Caco-2 (cell line): Measurements from ENCODE around the gene DNAJC8. TPM values are rescaled to one million over a fixed set of nuclear protein-coding genes. Genes with fewer than 3 reads are reported as not detected.

Source experiments
- BruUV-seq: library from RNA; stranded (reverse); fragments of 400-500 nt; replicated peaks from 2 replicates; lab custom pipeline; 2021; lab: Mats Ljungman, UMichigan
- CTCF ChIA-PET: fragments of 300-600 bp; sonication (Branson Sonifier 250); formaldehyde crosslinking; loops from one replicate; lab custom pipeline; 2022; ENCODE audit warnings: antibody characterized with exemption; lab: Charles Lee
- POLR2A ChIA-PET: fragments of 300-600 bp; sonication (Branson Sonifier 250); formaldehyde crosslinking; loops from one replicate; lab custom pipeline; 2022; ENCODE audit warnings: antibody characterized with exemption; lab: Charles Lee
- DNase-seq, 2 experiments: peaks; one replicate each; pipeline versions ENCODE4 v3.0.0 to v3.0.0-alpha.2; 2020 to 2022
- H3K27me3 ChIP-seq: replicated peaks from 2 replicates; pipeline ENCODE4 v1.6.0; 2011; ENCODE audit warnings: low read length; ENCODE audit not compliant: control insufficient read depth, insufficient read depth
- H3K36me3 ChIP-seq: 2 replicates; pipeline ENCODE4 v1.5.1; 2011; ENCODE audit warnings: low read length; ENCODE audit not compliant: control insufficient read depth, insufficient read depth
- H3K4me1 ChIP-seq: fragments of 250-450 bp; sonication (Bioruptor Pico); 2 replicates; pipeline ENCODE4 v1.5.1; 2020; ENCODE audit warnings: mild to moderate bottlenecking
- H3K4me3 ChIP-seq: 2 replicates; pipeline ENCODE4 v1.5.1; 2011; ENCODE audit warnings: low read depth, mild to moderate bottlenecking, control low read depth, low read length
- H3K9me3 ChIP-seq: fragments of 250-450 bp; sonication (Bioruptor Pico); 2 replicates; pipeline ENCODE4 v1.5.1; 2020; ENCODE audit warnings: mild to moderate bottlenecking, moderate library complexity
- H3K27ac Mint-ChIP-seq: one replicate; pipeline ENCODE4 v1.8.0; 2022; ENCODE audit warnings: mixed read lengths; ENCODE audit not compliant: unreplicated experiment
- H3K27me3 Mint-ChIP-seq: one replicate; pipeline ENCODE4 v1.8.0; 2022; ENCODE audit warnings: mixed read lengths; ENCODE audit not compliant: insufficient read depth, unreplicated experiment
- H3K36me3 Mint-ChIP-seq: one replicate; pipeline ENCODE4 v1.8.0; 2022; ENCODE audit warnings: mild to moderate bottlenecking, mixed read lengths; ENCODE audit not compliant: insufficient read depth, unreplicated experiment
- H3K4me1 Mint-ChIP-seq: one replicate; pipeline ENCODE4 v1.8.0; 2022; ENCODE audit warnings: low read depth, mixed read lengths; ENCODE audit not compliant: unreplicated experiment
- H3K4me3 Mint-ChIP-seq: one replicate; pipeline ENCODE4 v1.8.0; 2022; ENCODE audit warnings: mild to moderate bottlenecking, moderate library complexity, mixed read lengths; ENCODE audit not compliant: unreplicated experiment
- H3K9me3 Mint-ChIP-seq: one replicate; pipeline ENCODE4 v1.8.0; 2022; ENCODE audit warnings: mixed read lengths; ENCODE audit not compliant: unreplicated experiment
- intact Hi-C: fragments of 100-400 bp; cut with micrococcal nuclease; formaldehyde crosslinking; loops from one replicate; pipeline ENCODE4 v1.10.0; 2022; ENCODE audit not compliant: unreplicated experiment
- total RNA-seq: library from RNA; stranded (reverse); gene quantifications from 2 replicates; pipeline ENCODE4 v1.2.3, GENCODE V29; 2022
- TF ChIP-seq, protein P1 (sequence below), 2 experiments: fragments of 200-600 bp in 1 of 2; IDR thresholded peaks; 1 replicate in 1 of 2; 2 replicates in 1 of 2; pipeline versions ENCODE4 v1.5.1 to v1.8.0; 2011 to 2022; ENCODE audit warnings: antibody characterized with exemption in 1 of 2, control low read depth in 1 of 2, inconsistent platforms in 1 of 2, low read depth in 1 of 2, low read length in 1 of 2, mild to moderate bottlenecking in 1 of 2, moderate library complexity in 1 of 2; ENCODE audit not compliant: insufficient read depth in 1 of 2, severe bottlenecking in 1 of 2, unreplicated experiment in 1 of 2

DNAJC8 gene
- total RNA-seq, 1 experiment from 2014 or later = 69.4 TPM

DNA sequence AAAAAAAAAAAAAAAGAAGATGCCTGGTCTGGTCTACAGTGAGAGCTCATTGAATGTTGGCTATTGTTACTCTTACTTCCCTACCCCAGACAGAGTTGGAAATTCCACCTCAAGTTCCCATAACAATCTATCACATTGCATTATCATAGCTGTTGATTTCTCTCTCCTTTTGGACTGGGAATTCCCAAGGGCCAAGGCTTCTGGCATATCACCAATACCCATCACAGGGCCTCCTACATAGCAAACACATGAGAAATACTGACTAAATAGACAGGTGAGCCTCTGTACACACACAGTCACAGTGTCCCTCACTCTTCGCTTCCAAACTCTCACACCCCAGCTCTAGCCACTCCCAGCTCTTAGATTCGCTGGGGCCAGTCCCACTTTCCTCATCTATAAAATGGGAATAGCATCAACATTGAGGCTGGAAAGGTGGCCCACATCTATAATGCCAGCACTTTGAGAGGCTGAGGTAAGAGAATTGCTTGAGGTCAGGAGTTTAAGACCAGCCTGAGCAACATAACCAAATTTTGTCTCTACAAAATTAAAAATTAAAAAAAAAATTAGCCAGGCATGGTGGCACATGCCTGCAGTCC is 62.7 kb downstream of the DNAJC8 start:
- CTCF ChIA-PET = interaction anchor here (0.9 kb wide), 1 partner anchor 79 kb away, joined by 3 read pairs; no protein-coding TSS in a partner anchor
- H3K4me1 ChIP-seq = peaks cover 12% of the 10 kb centered on the region
- Mint-ChIP-seq H3K27me3 (no peaks in the 10 kb centered on the region), H3K27ac (no peak overlapping the region), H3K4me3 (no peak overlapping the region), H3K36me3 (no peaks in the 10 kb centered on the region), H3K4me1 (peaks cover 6% of the 10 kb centered on the region), H3K9me3 (no peaks in the 10 kb centered on the region)
- POLR2A ChIA-PET = no interaction called here
- TF ChIP-seq, protein P1, sequence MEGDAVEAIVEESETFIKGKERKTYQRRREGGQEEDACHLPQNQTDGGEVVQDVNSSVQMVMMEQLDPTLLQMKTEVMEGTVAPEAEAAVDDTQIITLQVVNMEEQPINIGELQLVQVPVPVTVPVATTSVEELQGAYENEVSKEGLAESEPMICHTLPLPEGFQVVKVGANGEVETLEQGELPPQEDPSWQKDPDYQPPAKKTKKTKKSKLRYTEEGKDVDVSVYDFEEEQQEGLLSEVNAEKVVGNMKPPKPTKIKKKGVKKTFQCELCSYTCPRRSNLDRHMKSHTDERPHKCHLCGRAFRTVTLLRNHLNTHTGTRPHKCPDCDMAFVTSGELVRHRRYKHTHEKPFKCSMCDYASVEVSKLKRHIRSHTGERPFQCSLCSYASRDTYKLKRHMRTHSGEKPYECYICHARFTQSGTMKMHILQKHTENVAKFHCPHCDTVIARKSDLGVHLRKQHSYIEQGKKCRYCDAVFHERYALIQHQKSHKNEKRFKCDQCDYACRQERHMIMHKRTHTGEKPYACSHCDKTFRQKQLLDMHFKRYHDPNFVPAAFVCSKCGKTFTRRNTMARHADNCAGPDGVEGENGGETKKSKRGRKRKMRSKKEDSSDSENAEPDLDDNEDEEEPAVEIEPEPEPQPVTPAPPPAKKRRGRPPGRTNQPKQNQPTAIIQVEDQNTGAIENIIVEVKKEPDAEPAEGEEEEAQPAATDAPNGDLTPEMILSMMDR (IDR thresholded peaks at IDR 0.05; ENCODE audit: insufficient read depth in 1 of 2, low read depth in 1 of 2, low read length in 1 of 2, severe bottlenecking in 1 of 2, unreplicated experiment in 1 of 2) = no peak
- DNase-seq = peak in 1 of 2 experiments; percentile 16
- no peaks in the 10 kb centered on the region for H3K27me3 ChIP-seq
- no peaks in the 10 kb centered on the region for H3K36me3 ChIP-seq
- no peak overlapping the region for H3K4me3 ChIP-seq
- BruUV-seq = no TSS peak
- intact Hi-C loops = no loop called here
- no peaks in the 10 kb centered on the region for H3K9me3 ChIP-seq

DNA sequence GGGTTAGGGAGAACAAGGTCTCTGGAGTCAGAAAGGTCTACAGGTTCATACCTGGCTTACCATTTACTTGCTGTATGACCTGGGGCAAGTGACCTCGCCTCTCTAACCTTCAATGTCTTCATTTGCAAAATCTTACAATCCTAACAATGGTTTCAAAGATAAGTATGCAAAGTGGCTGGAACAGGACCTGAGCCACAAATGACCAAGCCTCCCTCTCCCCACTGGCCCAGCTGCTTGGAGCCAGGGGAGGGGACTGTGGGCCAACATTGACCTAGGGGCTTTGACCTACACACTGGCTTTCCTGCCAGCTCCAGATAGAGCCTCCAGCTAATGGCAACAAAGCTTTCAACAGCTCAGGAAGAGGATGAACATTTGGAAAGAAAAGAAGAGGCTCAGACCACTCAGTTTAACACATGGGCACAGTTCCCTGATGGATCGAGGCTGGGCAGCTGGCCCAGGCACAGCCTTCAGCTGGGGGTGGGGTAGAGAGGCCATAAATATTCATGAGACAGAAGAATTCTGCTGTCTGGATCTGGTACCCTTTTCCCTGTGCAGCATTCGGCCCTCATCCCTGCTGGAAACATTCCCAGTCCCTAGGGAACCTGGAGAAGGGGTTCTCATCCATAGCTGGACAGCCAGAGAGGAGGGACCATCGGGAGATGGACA is 69.2 kb downstream of the DNAJC8 start:
- intact Hi-C loops = no loop called here

GRCh38 chr1:28162151-28162550 is 70.7 kb downstream of the DNAJC8 start:
- Mint-ChIP-seq H3K9me3 (no peaks in the 10 kb centered on the region), H3K36me3 (no peaks in the 10 kb centered on the region), H3K4me1 (peaks cover 6% of the 10 kb centered on the region), H3K27me3 (no peaks in the 10 kb centered on the region), H3K4me3 (no peak overlapping the region), H3K27ac (no peak overlapping the region)
- Histone ChIP-seq H3K9me3 (no peaks in the 10 kb centered on the region), H3K36me3 (no peaks in the 10 kb centered on the region), H3K4me3 (no peak overlapping the region), H3K4me1 (no peaks in the 10 kb centered on the region), H3K27me3 (no peaks in the 10 kb centered on the region)
- POLR2A ChIA-PET = no interaction called here
- intact Hi-C loops = no loop called here
- TF ChIP-seq, protein P1 (IDR thresholded peaks at IDR 0.05; ENCODE audit: insufficient read depth in 1 of 2, low read depth in 1 of 2, low read length in 1 of 2, severe bottlenecking in 1 of 2, unreplicated experiment in 1 of 2) = no peak
- CTCF ChIA-PET = no interaction called here
- no TSS peak for BruUV-seq
- no peak for DNase-seq

More for the DNA sequence above, 69.2 kb downstream of the DNAJC8 start:
- H3K4me3 ChIP-seq = no peak overlapping the region
- BruUV-seq = no TSS peak
- Mint-ChIP-seq H3K4me1 (peaks cover 6% of the 10 kb centered on the region), H3K4me3 (no peak overlapping the region), H3K9me3 (no peaks in the 10 kb centered on the region), H3K27ac (no peak overlapping the region), H3K27me3 (no peaks in the 10 kb centered on the region), H3K36me3 (no peaks in the 10 kb centered on the region)
- ChIA-PET POLR2A (no interaction called here), CTCF (interaction anchor here (0.6 kb wide), 1 partner anchor 641 kb away, joined by 5 read pairs; no protein-coding TSS in a partner anchor)
- H3K9me3 ChIP-seq = no peaks in the 10 kb centered on the region
- no peaks in the 10 kb centered on the region for H3K36me3 ChIP-seq
- DNase-seq = no peak
- no peaks in the 10 kb centered on the region for H3K27me3 ChIP-seq
- TF ChIP-seq, protein P1 (IDR thresholded peaks at IDR 0.05; ENCODE audit: insufficient read depth in 1 of 2, low read depth in 1 of 2, low read length in 1 of 2, severe bottlenecking in 1 of 2, unreplicated experiment in 1 of 2) = no peak
- no peaks in the 10 kb centered on the region for H3K4me1 ChIP-seq
